Middle frontal gyrus (tissue), 1 donor: ENCODE data around the gene GFPT2.

ENCODE experiments used
- DNase-seq: peaks from one replicate; pipeline ENCODE4 v3.0.0-alpha.2; 2015; ENCODE audit warnings: low spot score; ENCODE audit errors: extremely low spot score

Gene GFPT2

DNA sequence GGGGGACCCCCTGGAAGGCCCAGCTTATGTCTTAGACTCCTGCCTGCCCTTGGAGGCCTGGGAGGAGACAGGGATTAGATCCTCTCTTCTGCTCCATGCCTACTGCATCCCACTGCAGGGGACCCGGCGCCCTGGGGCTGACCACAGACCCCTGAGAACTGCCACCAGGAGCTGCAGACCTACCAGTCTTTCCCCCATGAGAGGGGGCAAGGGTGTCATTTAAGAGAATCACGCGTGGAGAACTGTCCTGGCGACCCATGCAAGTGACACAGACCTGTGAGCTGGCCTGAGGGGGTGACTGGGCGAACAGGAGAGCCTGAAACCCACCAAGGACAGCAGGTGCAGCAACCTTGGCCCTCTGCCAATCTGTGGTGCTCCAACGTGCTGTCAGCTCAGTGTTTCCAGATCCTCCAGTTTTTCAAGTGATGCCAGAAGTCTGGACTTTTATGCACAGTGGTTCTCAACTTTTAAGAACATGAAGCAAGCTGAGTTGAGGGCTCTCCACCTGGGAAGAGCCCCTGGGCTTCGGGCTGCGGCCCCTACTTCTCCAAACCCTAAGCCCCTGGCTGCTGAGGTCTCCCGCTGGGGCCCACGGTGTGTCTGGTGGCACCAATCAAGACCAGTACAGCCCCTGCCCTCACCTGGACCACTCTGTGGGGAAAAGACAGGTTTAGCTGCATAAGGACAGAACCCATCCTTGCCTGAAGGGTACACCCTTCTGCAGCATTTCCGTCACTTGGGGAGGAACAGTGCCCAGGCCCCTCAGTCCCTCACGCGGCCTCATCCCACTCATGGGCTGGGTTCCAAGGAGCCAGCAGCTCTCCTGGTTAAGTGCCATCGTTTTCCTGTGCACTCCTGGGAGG is 18.2 kb downstream of the GFPT2 start:
- no peak for DNase-seq

DNA sequence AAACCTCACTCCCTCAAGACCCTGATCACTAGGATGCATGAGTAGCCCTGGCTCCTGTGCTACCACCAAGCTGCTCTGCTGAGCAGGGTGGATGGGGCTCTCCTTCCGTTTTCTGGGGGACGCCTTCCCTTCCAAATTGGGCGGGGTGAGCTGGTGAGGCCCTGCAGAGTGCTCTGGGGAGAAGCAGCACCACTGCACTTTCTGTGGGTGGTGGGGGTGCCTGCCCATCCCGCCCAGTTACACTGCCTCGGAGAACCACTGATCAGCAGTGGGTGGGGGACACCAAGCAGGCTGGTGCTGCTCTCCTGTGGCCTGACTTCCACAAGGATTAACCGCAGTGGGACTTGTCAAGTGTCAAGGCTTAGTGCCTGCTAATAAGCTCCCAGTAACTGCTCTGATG is 19.0 kb downstream of the GFPT2 start:
- no peak for DNase-seq

GRCh38 chr5:180333661-180334060 is 19.5 kb downstream of the GFPT2 start:
- DNase-seq, result no peak

GRCh38 chr5:180332861-180333260 is 20.3 kb downstream of the GFPT2 start:
- DNase-seq, result no peak

GRCh38 chr5:180332051-180332517 is 21.1 kb downstream of the GFPT2 start:
- no peak for DNase-seq

DNA sequence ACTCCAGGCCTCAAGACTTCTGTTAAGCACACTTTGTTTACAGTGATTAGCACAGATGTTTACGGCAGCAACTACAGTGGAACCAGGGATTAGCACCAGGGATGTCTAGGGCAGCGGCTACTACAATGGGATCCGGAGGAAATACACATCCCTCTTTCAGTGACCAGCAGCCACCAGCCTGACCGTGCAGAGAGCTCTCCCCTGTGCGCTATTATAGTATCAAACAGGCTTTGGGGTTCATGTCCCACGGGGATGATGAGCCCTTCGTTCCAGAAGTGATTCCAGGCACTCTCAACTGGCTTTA is 21.5 kb downstream of the GFPT2 start:
- no peak for DNase-seq

DNA sequence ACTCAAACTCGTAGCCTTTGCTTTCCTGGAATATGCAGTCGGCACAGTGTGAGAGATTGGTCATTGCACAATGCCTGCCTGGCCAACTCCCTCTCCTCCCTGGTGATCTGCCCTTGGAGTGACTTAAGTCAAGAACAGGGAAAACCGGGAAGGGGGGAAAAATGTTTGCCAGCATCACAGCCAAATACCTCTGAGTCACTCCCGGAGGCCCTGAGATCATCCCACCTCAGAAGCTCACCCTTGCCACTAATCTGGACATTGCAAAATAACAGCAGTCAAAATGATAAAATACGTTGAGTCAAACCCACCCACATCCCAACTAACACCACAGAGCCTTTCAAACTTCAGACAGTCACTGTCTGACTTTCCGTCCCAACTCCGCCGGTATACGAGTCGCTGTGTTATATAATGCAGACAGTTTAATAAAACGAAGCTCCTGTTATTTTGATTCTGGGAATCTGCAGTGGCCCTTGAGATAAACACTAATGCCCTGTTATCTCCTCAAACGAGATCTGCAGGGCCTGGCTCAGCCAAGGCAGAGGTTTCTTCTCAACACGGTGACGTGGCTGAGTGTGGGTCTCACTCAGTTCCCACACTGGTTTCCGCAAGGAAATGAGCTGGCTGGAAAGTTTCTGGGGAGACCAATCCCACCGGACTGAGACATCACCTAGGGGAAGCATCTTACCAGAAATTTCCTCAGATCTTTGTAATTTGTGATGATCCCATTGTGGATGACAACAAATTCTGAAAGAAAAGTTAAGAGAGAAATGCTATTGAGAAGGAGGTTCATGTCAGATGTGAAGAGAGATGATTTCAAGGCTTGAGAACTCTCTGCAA is 22.1 kb downstream of the GFPT2 start:
- no peak for DNase-seq

DNA sequence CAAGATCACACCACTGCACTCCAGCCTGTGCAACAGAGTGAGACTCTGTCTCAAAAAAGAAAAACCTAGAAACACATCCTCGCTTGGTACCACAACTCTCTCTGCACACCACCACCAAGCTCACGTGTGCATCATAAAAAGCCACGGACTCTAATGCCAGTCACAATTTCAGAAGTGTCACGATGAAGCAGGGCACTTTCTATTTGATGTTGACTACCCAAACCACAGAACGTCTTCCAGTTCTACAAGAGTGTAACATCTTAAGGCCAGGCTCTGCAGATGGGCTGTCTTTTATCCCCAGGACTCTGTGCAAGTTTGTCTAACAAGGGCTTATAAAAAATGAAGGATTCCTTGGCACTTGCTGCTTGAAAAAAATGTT is 22.9 kb downstream of the GFPT2 start:
- no peak for DNase-seq

GRCh38 chr5:180329606-180330269 is 23.4 kb downstream of the GFPT2 start:
- no peak for DNase-seq

GRCh38 chr5:180329138-180329435 is 24.0 kb downstream of the GFPT2 start:
- no peak for DNase-seq

GRCh38 chr5:180328296-180329137 is 24.6 kb downstream of the GFPT2 start:
- no peak for DNase-seq

DNA sequence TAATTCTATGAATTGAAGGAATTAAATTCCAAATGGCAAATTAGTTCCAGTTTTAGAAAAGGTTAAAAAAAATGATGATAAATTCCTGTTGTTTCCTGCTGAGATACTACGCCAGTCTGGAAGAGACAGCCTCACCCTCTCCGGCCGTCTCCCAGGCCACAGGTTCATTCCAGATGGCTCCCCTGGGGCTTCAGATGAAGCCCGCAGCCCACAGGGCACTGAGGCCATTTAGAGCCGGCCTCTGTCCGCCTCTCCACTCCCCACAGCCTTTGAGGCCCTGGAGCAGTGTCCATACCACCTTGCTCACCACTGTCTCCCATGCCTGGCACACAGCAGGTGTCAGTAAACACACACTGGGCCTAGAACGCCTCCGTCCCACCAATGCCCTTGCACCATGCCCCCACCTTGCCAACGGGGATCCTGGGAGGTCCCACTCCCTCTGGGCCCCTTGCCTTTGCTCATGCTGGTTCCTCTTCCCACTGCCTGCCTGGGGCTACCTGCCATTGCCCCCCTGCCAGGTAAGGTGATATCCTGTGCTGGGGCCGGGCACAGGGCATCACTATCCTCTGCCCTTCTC is 26.1 kb downstream of the GFPT2 start:
- no peak for DNase-seq

- no peak for DNase-seq
Observed at GRCh38 chr5:180324601-180324950, 28.6 kb downstream of the GFPT2 start.

- peak; percentile 33 for DNase-seq
Observed at GRCh38 chr5:180323941-180324600, 29.1 kb downstream of the GFPT2 start.

DNA sequence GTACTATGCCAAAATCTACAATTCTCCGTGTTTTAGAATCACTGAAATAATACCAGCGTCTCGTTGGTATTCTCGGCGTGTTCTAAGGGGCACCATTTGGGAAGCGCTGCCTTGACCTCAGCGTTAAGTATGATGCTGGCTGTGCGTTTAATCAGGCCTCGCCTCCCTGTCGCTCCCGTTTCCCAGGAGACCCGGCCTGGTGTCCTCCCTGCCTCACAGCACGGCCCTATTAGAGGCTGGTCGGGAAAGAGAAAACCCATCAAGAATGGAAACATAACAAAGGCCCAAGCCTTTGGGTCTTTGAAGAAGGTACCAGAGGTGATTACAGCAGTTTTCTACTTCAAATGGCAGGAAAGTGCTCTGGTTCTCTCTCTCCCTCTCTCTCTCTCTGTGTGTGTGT is 30.0 kb downstream of the GFPT2 start:
- no peak for DNase-seq

- no peak for DNase-seq
Observed at GRCh38 chr5:180318456-180319089, 34.6 kb downstream of the GFPT2 start.

GRCh38 chr5:180316586-180316985 is 36.5 kb downstream of the GFPT2 start:
- DNase-seq, result no peak

GRCh38 chr5:180315762-180316212 is 37.3 kb downstream of the GFPT2 start:
- DNase-seq, result no peak

- no peak for DNase-seq
Observed at GRCh38 chr5:180313677-180314505, 39.2 kb downstream of the GFPT2 start.
